B cell (primary cell): ENCODE data around the gene COL5A1. TPM values are rescaled to one million over a fixed set of nuclear protein-coding genes. Genes with fewer than 3 reads are reported as not detected.

Source experiments
- ATAC-seq: fragments of 200-7000 bp; cut with Tn5 transposase; one replicate; pipeline ENCODE4 v1.10.0; 2021; ENCODE audit warnings: low read depth, mild to moderate bottlenecking, moderate number of reproducible peaks, moderate library complexity
- CTCF ChIA-PET: fragments of 350-600 bp; sonication (Branson Sonifier 250); formaldehyde crosslinking; loops from one replicate; lab custom pipeline; 2021; ENCODE audit warnings: antibody characterized with exemption, inconsistent platforms; lab: Charles Lee
- POLR2A ChIA-PET: fragments of 350-600 bp; sonication (Branson Sonifier 250); formaldehyde crosslinking; loops from one replicate; lab custom pipeline; 2021; ENCODE audit warnings: antibody characterized with exemption; lab: Charles Lee
- DNase-seq: peaks from one replicate; pipeline ENCODE4 v3.0.0; 2013
- H2AFZ ChIP-seq: 2 replicates; pipeline ENCODE4 v1.6.1; 2012; ENCODE audit warnings: mild to moderate bottlenecking, low read depth, low read length; ENCODE audit not compliant: insufficient read depth, poor library complexity, severe bottlenecking
- H3K27ac ChIP-seq, 2 donors: 1 replicate in 1 of 2; 2 replicates in 1 of 2; pipeline ENCODE4 v1.5.1; 2012 to 2013; ENCODE audit warnings: low read length in 2 of 2, mild to moderate bottlenecking in 2 of 2, moderate library complexity in 1 of 2
- H3K27me3 ChIP-seq, 4 experiments: fragments of 200-600 bp in 1 of 4; sonication (generic) in 1 of 4; replicated peaks in 1 of 4; 1 replicate in 2 of 4; 2 replicates in 2 of 4; pipeline versions ENCODE4 v1.6.1 to v1.7.0; 2013 to 2016; ENCODE audit warnings: low read length in 3 of 4, mild to moderate bottlenecking in 2 of 4, mixed read lengths in 1 of 4, moderate library complexity in 1 of 4; ENCODE audit not compliant: insufficient read depth in 4 of 4, control insufficient read depth in 3 of 4; ENCODE audit errors: control extremely low read depth in 1 of 4
- H3K36me3 ChIP-seq, 2 experiments: replicated peaks in 1 of 2; 1 replicate in 1 of 2; 2 replicates in 1 of 2; pipeline versions ENCODE4 v1.6.1 to v1.7.1; 2013; ENCODE audit warnings: low read length in 1 of 2; ENCODE audit not compliant: insufficient read depth in 2 of 2, control insufficient read depth in 1 of 2; ENCODE audit errors: control extremely low read depth in 1 of 2, extremely low read depth in 1 of 2
- H3K4me1 ChIP-seq, 2 donors: fragments of 200-600 bp in 1 of 2; sonication (generic) in 1 of 2; 1 replicate in 1 of 2; 2 replicates in 1 of 2; pipeline versions ENCODE4 v1.5.1 to v1.6.1; 2013 to 2017; ENCODE audit warnings: low read length in 2 of 2; ENCODE audit not compliant: control insufficient read depth in 2 of 2, insufficient read depth in 2 of 2
- H3K4me2 ChIP-seq: replicated peaks from 2 replicates; pipeline ENCODE3; 2012; ENCODE audit warnings: mild to moderate bottlenecking, low read depth, low read length; ENCODE audit not compliant: poor library complexity, severe bottlenecking
- H3K4me3 ChIP-seq, 5 experiments: fragments of 200-600 bp in 1 of 5; sonication (generic) in 1 of 5; 1 replicate in 3 of 5; 2 replicates in 2 of 5; pipeline versions ENCODE4 v1.5.1 to v1.7.0; 2011 to 2016; ENCODE audit warnings: low read length in 4 of 5, mild to moderate bottlenecking in 4 of 5, low read depth in 2 of 5, control low read depth in 1 of 5, moderate library complexity in 1 of 5; ENCODE audit not compliant: insufficient read depth in 1 of 5; ENCODE audit errors: control extremely low read depth in 1 of 5, extremely low read depth in 1 of 5
- H3K79me2 ChIP-seq: fragments of 200-600 bp; sonication (generic); one replicate; pipeline ENCODE4 v1.6.0; 2016; ENCODE audit warnings: low read length; ENCODE audit not compliant: control insufficient read depth, insufficient read depth
- H3K9ac ChIP-seq: fragments of 200-600 bp; sonication (generic); 2 replicates; pipeline ENCODE4 v1.6.1; 2017; ENCODE audit warnings: mild to moderate bottlenecking, low read length, moderate library complexity
- H3K9me3 ChIP-seq, 3 donors: one replicate each; pipeline versions ENCODE4 v1.6.1 to v1.7.1; 2013; ENCODE audit warnings: low read length in 2 of 3; ENCODE audit not compliant: control insufficient read depth in 2 of 3, insufficient read depth in 1 of 3; ENCODE audit errors: control extremely low read depth in 1 of 3
- H4K20me1 ChIP-seq: 2 replicates; pipeline ENCODE4 v1.6.0; 2012; ENCODE audit warnings: mild to moderate bottlenecking, low read length; ENCODE audit not compliant: insufficient read depth, control insufficient read depth, poor library complexity, severe bottlenecking
- H3K27ac Mint-ChIP-seq: one replicate; pipeline ENCODE4 v1.8.0; 2021; ENCODE audit warnings: mixed read lengths
- H3K27me3 Mint-ChIP-seq: one replicate; pipeline ENCODE4 v1.8.0; 2021; ENCODE audit warnings: mixed read lengths
- H3K4me1 Mint-ChIP-seq: one replicate; pipeline ENCODE4 v1.8.0; 2021; ENCODE audit warnings: mixed read lengths
- H3K4me3 Mint-ChIP-seq: one replicate; pipeline ENCODE4 v1.8.0; 2021; ENCODE audit warnings: mixed read lengths
- H3K9me3 Mint-ChIP-seq: one replicate; pipeline ENCODE4 v1.8.0; 2022; ENCODE audit warnings: mixed read lengths; ENCODE audit not compliant: insufficient read depth
- CTCF ChIP-seq: fragments of 200-600 bp; IDR thresholded peaks from one replicate; pipeline ENCODE4 v1.8.0; 2022; ENCODE audit warnings: antibody characterized with exemption, mild to moderate bottlenecking
- EZH2 ChIP-seq: IDR thresholded peaks from 2 replicates; pipeline ENCODE4 v1.6.1; 2012; ENCODE audit warnings: borderline replicate concordance, low read depth, mild to moderate bottlenecking, moderate library complexity, low read length; ENCODE audit not compliant: insufficient read depth, poor library complexity, severe bottlenecking
- WGBS: methylation state at CpG from one replicate; pipeline ENCODE4 v1.1.5; 2013; ENCODE audit warnings: missing lambda C conversion rate; ENCODE audit not compliant: insufficient coverage; 5-methylcytosine and 5-hydroxymethylcytosine counted together
- intact Hi-C: fragments of 100-400 bp; cut with micrococcal nuclease; formaldehyde crosslinking; loops from one replicate; pipeline ENCODE4 v1.10.0; 2022
- polyA plus RNA-seq: library from polyadenylated mRNA; depleted of rRNA; stranded (reverse); fragments of >200 nt; gene quantifications from 2 replicates; pipeline ENCODE4 v1.2.3, GENCODE V29; 2012
- total RNA-seq, 2 donors: library from RNA; stranded (reverse); fragments of 120-200 nt in 1 of 2; gene quantifications; 1 replicate in 1 of 2; 2 replicates in 1 of 2; pipeline versions ENCODE4 v1.2.3 to v1.2.4, GENCODE V29; 2013 to 2022

COL5A1 gene
- total and polyA plus RNA-seq, 2 donors (not counting 1 experiment from before 2014, with no cell fraction given), result 0.06 TPM; not detected in 1

GRCh38 chr9:134886413-134886913 is 244.9 kb downstream of the COL5A1 start:
- H3K27me3 ChIP-seq, result peaks cover 0 to 22% (median 5%) of the 10 kb centered on the region in 4 experiments
- no peak overlapping the region for H3K27ac Mint-ChIP-seq
- peaks cover 2% of the 10 kb centered on the region for H3K4me1 Mint-ChIP-seq
- H3K4me3 Mint-ChIP-seq, result no peak overlapping the region
- ChIA-PET POLR2A (no interaction called here), CTCF (interaction anchor here (0.7 kb wide), 1 partner anchor 437 kb away, joined by 4 read pairs; no protein-coding TSS in a partner anchor)
- no peaks in the 10 kb centered on the region for H4K20me1 ChIP-seq
- no peak overlapping the region for H3K4me3 ChIP-seq
- H3K4me1 ChIP-seq, result peaks cover 0 to 4% of the 10 kb centered on the region in 2 donors
- H3K9ac ChIP-seq, result no peak overlapping the region
- H3K9me3 Mint-ChIP-seq, result no peaks in the 10 kb centered on the region
- no peak overlapping the region for H3K4me2 ChIP-seq
- no peak for TF ChIP-seq EZH2
- no peak for TF ChIP-seq CTCF
- no peak overlapping the region for H3K27ac ChIP-seq
- ATAC-seq (no peak), DNase-seq (no peak)
- no peaks in the 10 kb centered on the region for H3K79me2 ChIP-seq
- intact Hi-C loops, result no loop called here
- no peak overlapping the region for H2AFZ ChIP-seq
- H3K27me3 Mint-ChIP-seq, result peaks cover 14% of the 10 kb centered on the region
- no peaks in the 10 kb centered on the region for H3K36me3 ChIP-seq
- WGBS, result 90% methylated on average over 10 of the region's 11 CpGs
- H3K9me3 ChIP-seq, result no peaks in the 10 kb centered on the region

- Histone ChIP-seq H3K79me2 (no peaks in the 10 kb centered on the region), H3K27ac (no peak overlapping the region), H4K20me1 (no peaks in the 10 kb centered on the region), H3K9me3 (peaks cover 0 to 2% (median 0%) of the 10 kb centered on the region in 3 donors), H3K36me3 (no peaks in the 10 kb centered on the region), H3K4me2 (no peak overlapping the region), H3K9ac (no peak overlapping the region), H3K4me1 (peaks cover 0 to 4% of the 10 kb centered on the region in 2 donors), H2AFZ (no peak overlapping the region), H3K4me3 (no peak overlapping the region), H3K27me3 (peaks cover 0 to 18% (median 5%) of the 10 kb centered on the region in 4 experiments)
- Mint-ChIP-seq H3K27ac (no peak overlapping the region), H3K4me1 (peaks cover 2% of the 10 kb centered on the region), H3K27me3 (peaks cover 17% of the 10 kb centered on the region), H3K9me3 (no peaks in the 10 kb centered on the region), H3K4me3 (no peak overlapping the region)
- no peak for DNase-seq
- CTCF ChIA-PET, result no interaction called here
- 93% methylated on average over 5 of the region's 10 CpGs for WGBS
- no peak for TF ChIP-seq EZH2
- TF ChIP-seq CTCF, result no peak
- POLR2A ChIA-PET, result no interaction called here
- intact Hi-C loops, result no loop called here
- no peak for ATAC-seq
These were observed 245.6 kb downstream of the COL5A1 start for GRCh38 chr9:134887219-134887618.
